T-helper 17 cell (primary cell): Measurements from ENCODE around the gene WNT5B. TPM values are rescaled to one million over a fixed set of nuclear protein-coding genes. Genes with fewer than 3 reads are reported as not detected.

ENCODE experiments used
- ATAC-seq: fragments of 150-1000 bp; cut with Tn5 transposase; 2 replicates; pipeline ENCODE4 v1.10.0; 2021; ENCODE audit warnings: mild to moderate bottlenecking, moderate library complexity
- DNase-seq, 3 donors: peaks; one replicate each; pipeline versions ENCODE4 v3.0.0 to v3.0.0-alpha.2; 2020 to 2021
- H3K9me3 ChIP-seq: one replicate; pipeline ENCODE4 v1.7.0; 2013; ENCODE audit warnings: low read length, mild to moderate bottlenecking; ENCODE audit not compliant: control insufficient read depth, poor library complexity, severe bottlenecking
- H3K27ac Mint-ChIP-seq: one replicate; pipeline ENCODE4 v1.8.0; 2022; ENCODE audit warnings: mild to moderate bottlenecking, moderate library complexity, mixed read lengths
- H3K27me3 Mint-ChIP-seq: one replicate; pipeline ENCODE4 v1.8.0; 2022; ENCODE audit warnings: mixed read lengths
- H3K36me3 Mint-ChIP-seq: one replicate; pipeline ENCODE4 v1.8.0; 2022; ENCODE audit warnings: low read depth, mixed read lengths
- H3K4me1 Mint-ChIP-seq: one replicate; pipeline ENCODE4 v1.8.0; 2022; ENCODE audit warnings: mild to moderate bottlenecking, mixed read lengths
- H3K4me3 Mint-ChIP-seq: one replicate; pipeline ENCODE4 v1.8.0; 2022; ENCODE audit warnings: mild to moderate bottlenecking, moderate library complexity, mixed read lengths
- total RNA-seq, 4 donors: library from RNA in 2 of 4; stranded (reverse) in 2 of 4; gene quantifications; one replicate each; pipeline ENCODE4 v1.2.3 and lab custom pipeline; 2022 to 2026

Gene WNT5B
- total RNA-seq, 2 donors from 2014 or later = not detected

DNA sequence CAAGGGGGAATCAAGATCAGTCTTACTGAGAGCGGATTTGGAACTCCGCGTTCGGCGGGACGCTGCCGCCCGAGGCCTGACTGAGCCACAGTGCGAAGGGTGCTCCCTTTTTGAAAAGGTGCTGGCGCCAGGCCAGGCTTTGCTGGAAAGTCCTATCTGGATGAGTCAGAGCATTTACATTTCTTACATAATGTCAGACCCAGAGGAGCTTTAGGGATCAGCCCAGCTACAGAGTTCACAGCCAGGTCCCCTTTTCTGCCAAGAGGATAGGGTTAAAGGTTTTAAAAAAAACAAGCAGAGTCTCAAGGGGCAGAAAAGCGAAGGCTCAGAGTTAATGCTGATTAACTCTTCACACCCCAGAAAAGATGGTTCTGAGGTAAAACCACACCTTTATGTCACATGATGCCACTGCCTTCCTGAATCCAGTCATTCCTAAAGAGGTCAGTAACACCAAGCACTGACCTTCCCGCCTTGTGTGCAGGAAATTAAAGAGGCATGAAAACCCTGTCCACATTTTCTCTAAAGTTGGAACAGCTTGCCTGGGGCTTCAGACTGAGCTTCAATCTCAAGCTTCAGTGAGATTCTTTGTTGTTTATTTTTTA lies 22.9 kb upstream of the WNT5B start:
- no peaks in the 10 kb centered on the region for H3K9me3 ChIP-seq
- Mint-ChIP-seq H3K27me3 (no peaks in the 10 kb centered on the region), H3K36me3 (no peaks in the 10 kb centered on the region), H3K4me3 (peak overlapping the region; percentile 98), H3K27ac (no peak overlapping the region), H3K4me1 (peaks cover 27% of the 10 kb centered on the region)
- DNase-seq (peak in 2 of 3 donors; percentile 31 to 39), ATAC-seq (peak; percentile 46)

DNA sequence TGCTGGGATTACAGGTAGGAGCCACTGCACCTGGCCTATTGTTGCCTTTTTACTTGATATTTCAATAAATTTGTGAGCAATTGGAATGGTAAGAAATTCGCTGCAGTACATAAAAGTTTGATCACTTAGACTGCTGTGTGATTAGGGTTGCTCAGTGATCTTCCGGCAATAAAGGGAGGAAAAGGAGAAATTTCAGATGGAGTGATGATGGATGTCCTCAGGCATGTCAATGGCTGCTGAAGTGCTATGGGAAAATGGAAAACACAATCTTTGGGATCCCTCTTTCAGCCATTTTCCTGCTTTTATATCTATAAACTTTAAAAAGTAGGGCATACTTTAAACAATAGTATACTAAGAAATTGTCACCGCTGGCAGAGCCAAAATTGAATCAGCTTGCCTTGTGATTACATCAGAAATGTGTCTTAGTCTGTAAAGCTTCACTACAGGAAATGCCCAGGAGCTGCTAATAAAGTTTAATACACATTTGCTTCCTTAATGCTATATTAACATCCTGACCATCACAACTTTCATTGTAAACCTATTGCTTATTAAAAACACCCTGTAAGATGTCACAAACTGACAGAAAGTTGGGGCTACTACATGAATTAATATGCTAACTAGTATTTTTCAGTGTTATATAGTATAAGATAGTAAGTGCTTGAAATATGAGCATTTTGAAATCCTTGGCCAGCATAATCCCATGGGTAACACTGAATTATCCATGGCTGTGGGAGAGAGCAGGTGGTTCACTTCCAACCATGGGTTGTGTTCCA lies 20.9 kb upstream of the WNT5B start:
- no peak for DNase-seq
- H3K27ac Mint-ChIP-seq = no peak overlapping the region
- no peak for ATAC-seq
- H3K36me3 Mint-ChIP-seq = no peaks in the 10 kb centered on the region
- no peaks in the 10 kb centered on the region for H3K9me3 ChIP-seq
- H3K27me3 Mint-ChIP-seq = peaks cover 2% of the 10 kb centered on the region
- peaks cover 13% of the 10 kb centered on the region for H3K4me1 Mint-ChIP-seq
- H3K4me3 Mint-ChIP-seq = no peak overlapping the region

DNA sequence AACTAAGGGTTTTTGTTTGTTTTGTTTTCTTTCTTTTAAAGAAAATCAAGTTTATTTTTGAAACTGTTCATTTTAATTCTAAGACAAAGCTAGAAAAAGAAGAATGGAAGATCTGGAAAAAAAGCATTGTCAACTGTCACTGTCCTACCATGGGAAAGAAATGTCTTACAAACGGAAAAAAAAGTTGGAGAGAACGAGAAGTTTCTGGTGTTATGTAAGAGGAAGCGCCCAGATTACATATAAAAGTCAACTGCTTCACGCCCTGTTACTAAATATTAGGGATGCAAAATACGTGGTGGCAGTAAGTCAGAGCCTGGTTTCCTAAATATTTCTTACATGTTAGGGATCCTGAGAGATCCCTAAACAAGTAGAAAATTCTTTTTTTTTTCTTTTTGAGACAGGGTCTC lies 20.3 kb upstream of the WNT5B start:
- Mint-ChIP-seq H3K27ac (no peak overlapping the region), H3K27me3 (peaks cover 6% of the 10 kb centered on the region), H3K4me1 (peaks cover 12% of the 10 kb centered on the region), H3K4me3 (no peak overlapping the region), H3K36me3 (no peaks in the 10 kb centered on the region)
- DNase-seq = no peak
- no peak for ATAC-seq
- H3K9me3 ChIP-seq = no peaks in the 10 kb centered on the region

DNA sequence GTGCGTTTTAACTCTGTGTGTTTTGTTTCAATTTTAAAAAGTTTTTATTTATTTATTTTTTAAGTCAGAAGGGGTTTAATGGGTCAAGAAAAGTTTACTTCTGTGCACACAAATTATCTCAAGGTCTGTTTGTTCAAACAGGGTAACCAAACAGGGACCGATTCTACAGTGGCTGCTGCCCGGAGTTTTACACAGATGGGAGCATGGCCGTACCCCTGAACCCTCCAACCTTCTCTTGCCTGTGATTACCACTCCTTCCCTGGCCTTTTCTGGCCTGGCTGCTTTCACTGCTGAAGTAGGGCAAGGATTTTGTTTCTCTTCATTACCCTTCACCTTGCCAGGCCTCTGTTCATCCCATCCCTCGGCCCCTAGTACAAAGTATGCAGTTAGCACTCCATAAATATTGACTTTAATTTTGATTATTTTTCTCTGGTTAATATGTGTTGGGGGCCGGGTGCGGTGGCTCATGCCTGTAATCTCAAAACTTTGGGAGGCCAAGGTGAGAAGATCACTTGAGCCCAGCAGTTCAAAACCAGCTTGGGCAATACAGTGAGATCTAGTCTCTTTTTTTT lies 18.9 kb upstream of the WNT5B start:
- H3K4me3 Mint-ChIP-seq = no peak overlapping the region
- no peak overlapping the region for H3K27ac Mint-ChIP-seq
- DNase-seq = no peak
- H3K4me1 Mint-ChIP-seq = peaks cover 9% of the 10 kb centered on the region
- no peaks in the 10 kb centered on the region for H3K9me3 ChIP-seq
- ATAC-seq = no peak
- peaks cover 13% of the 10 kb centered on the region for H3K27me3 Mint-ChIP-seq
- H3K36me3 Mint-ChIP-seq = peaks cover 2% of the 10 kb centered on the region

DNA sequence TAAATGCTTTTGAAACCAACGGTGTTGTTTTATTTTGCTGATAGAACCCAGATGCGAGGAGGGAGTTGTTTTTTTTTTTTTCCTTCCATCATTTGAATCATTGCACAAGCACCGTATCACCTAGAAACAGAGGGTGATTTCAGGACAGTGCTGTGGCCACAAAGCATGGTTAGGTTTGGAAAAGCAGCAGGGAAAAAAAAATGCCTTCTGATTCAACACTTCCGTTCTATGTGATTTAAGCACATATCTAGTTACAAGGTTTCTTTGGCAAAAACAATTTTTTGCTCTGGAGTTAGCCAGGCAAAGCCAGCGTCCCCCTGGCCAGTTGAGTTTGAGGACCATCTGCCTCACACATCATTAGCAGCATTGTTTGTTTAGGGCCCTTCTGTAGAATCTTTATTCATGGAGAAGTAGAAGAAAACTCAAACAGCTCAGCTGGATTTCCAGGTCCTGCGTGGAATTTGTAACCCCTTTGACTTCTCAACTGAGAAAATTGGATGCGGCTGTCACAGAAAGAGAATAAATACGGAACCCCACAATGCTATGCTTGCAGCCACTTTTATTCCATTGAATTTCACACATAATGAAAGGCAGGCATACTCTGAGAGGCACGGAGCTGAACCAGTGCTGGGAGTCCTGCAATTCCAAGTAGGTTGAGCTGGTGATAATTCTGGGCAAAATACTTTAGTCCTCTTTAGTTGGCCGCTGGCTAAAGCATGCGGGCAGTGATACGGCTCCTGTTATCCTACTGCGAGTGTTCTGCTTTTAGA lies 17.0 kb upstream of the WNT5B start:
- Mint-ChIP-seq H3K4me3 (no peak overlapping the region), H3K27me3 (peaks cover 21% of the 10 kb centered on the region)

DNA sequence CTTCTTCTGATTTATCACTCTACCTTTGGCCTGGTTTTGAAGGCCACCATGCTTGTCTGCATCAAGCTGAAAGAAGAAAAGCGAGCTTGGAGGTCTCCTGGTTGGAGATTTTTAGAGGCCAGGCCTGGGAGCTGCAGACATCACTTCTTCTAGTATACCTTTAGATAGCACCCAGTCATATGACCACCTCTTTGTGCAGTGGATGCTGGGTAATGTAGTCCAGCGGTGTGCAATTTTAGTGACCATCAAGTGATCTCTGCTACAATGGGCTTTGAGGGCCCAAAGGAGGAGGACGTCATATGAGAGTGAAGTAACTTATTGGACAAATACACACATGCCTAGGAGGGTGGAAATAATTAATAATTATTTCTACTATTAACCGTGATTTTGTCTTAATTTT lies 15.2 kb upstream of the WNT5B start:
- ATAC-seq = no peak
- Mint-ChIP-seq H3K27ac (no peak overlapping the region), H3K36me3 (peaks cover 2% of the 10 kb centered on the region), H3K27me3 (peaks cover 28% of the 10 kb centered on the region), H3K4me3 (no peak overlapping the region), H3K4me1 (peaks cover 4% of the 10 kb centered on the region)
- no peaks in the 10 kb centered on the region for H3K9me3 ChIP-seq
- no peak for DNase-seq

More for the DNA sequence above, 17.0 kb upstream of the WNT5B start:
- Mint-ChIP-seq H3K27ac (no peak overlapping the region), H3K4me1 (peaks cover 4% of the 10 kb centered on the region), H3K36me3 (peaks cover 2% of the 10 kb centered on the region)
- H3K9me3 ChIP-seq = no peaks in the 10 kb centered on the region
- DNase-seq (no peak), ATAC-seq (no peak)

DNA sequence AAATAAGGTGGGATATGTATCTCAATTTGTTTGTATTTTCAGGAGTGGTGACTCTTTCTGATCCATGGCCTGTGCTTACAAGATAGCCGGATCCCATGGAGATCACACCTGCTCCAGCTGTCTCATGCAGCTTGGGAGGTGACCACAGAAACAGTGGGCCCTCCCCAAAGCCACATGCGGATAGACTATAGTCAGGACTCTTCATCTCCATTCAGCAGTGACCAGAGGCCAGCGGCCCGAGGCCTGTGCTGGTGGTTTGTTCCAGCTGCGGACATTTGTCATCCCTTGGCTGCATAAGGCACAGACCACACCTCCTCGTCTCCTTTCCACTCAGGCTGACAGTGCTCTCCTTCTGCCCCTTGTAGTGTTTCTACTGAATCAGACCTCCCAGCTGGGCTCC lies 14.7 kb upstream of the WNT5B start:
- Mint-ChIP-seq H3K4me3 (no peak overlapping the region), H3K27ac (no peak overlapping the region), H3K4me1 (peaks cover 5% of the 10 kb centered on the region), H3K36me3 (peaks cover 2% of the 10 kb centered on the region), H3K27me3 (peaks cover 33% of the 10 kb centered on the region)
- no peaks in the 10 kb centered on the region for H3K9me3 ChIP-seq
- ATAC-seq (no peak), DNase-seq (no peak)

DNA sequence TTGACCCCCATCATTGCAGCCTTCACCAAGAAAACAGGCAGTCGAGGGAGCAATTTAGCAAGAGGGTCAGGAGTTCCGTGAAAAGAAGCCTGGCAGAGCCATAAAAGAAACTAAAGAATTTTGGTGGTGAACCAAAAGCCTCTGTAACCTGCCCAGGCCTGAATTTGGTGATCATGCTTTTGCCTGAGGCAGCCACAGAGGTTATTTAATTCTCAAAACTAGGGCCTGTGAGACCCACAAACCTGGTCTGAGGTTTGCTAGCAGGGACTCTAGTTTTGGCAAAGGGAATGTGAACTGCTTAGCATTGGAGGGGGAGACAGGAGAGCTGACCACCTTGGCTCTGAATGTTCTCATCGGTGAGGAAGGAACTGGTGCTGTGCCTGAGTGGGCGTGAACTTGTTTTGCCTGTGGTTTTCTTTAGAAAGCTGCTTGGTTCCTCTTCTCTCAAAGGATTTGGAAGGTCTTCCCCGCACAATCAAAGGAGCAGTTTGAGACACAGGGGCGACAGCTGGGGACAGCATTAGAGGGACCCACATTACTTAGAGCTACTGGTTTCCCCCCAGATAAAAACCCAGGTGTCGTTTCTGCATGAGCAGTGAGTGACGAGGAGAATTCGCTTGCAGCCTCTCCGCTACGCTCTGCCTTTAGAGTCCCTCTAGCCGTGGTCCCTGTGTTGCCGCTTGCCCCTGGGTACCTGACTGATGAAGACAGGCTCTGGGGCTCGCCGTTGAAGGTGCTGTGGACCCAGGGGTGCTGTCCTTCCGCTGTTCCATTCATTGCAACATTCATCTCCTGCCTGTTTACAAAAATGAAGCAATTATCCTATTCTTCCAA lies 12.6 kb upstream of the WNT5B start:
- H3K27me3 Mint-ChIP-seq = peaks cover 35% of the 10 kb centered on the region
- no peak overlapping the region for H3K27ac Mint-ChIP-seq
- no peak overlapping the region for H3K4me3 Mint-ChIP-seq
- ATAC-seq (no peak), DNase-seq (no peak)
- H3K4me1 Mint-ChIP-seq = peaks cover 8% of the 10 kb centered on the region
- peaks cover 6% of the 10 kb centered on the region for H3K36me3 Mint-ChIP-seq
- no peaks in the 10 kb centered on the region for H3K9me3 ChIP-seq

DNA sequence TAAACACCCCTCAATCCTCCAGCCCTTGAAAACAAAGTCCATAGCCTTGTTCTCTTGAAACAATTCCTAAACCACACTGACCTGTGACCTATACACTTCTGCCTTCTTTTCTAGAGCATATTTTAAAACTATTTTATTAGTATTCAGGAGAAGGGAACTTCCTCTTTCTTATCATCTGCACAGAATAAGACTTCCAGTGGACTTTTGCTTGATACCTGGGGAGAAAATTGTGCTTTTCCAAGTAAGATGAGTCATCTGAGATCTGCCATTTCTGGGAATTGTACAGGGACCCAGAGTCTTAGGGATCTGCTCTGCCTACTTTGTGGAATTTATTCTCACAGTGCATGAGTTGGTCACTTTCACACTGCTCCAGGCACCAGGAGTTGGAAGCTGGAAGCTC lies 10.5 kb upstream of the WNT5B start:
- peaks cover 9% of the 10 kb centered on the region for H3K36me3 Mint-ChIP-seq
- peaks cover 11% of the 10 kb centered on the region for H3K4me1 Mint-ChIP-seq
- peaks cover 42% of the 10 kb centered on the region for H3K27me3 Mint-ChIP-seq
- ATAC-seq (no peak), DNase-seq (no peak)
- H3K9me3 ChIP-seq = no peaks in the 10 kb centered on the region
- H3K4me3 Mint-ChIP-seq = no peak overlapping the region
- no peak overlapping the region for H3K27ac Mint-ChIP-seq

DNA sequence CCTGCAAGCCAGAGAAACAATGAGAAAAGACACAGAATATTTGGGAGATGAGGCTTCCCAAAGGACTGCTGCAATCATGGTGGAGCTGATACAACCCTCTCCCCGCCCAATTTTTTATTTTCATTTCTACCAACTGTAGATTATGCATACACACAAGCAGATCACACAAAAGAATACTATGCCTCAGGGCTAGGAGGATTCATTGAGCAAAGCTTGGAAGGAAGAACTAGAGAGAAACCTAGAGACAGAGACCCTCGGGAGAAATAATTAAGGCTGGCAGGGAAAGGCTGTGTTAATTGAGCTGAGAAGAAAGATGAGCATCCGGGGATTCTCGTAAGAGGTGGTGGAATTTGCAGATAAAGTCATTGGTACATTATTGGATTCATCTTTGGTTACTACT lies 9.9 kb upstream of the WNT5B start:
- Mint-ChIP-seq H3K4me3 (peak overlapping the region; percentile 5), H3K27ac (no peak overlapping the region), H3K27me3 (peaks cover 47% of the 10 kb centered on the region), H3K36me3 (peaks cover 9% of the 10 kb centered on the region), H3K4me1 (peaks cover 11% of the 10 kb centered on the region)
- ATAC-seq (no peak), DNase-seq (no peak)
- no peaks in the 10 kb centered on the region for H3K9me3 ChIP-seq

DNA sequence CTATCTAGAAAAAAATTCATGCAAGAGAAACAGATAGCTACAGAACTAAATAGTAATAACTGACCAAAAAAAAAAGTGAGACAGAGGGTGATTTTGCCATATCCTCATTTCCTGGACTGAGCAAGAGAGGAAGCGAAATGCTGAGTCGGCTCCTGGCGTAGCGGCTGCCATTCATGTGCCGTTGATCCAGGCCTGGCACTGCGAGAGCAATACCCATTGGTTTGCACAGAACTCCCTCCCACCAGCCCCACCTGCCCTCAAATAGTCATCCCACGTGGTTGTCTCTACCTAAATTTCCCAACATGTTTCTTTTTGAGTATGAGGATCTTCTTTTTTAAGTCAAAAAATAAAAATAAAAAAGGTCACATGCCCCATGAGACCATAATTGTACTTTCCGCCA lies 9.4 kb upstream of the WNT5B start:
- H3K36me3 Mint-ChIP-seq = peaks cover 9% of the 10 kb centered on the region
- H3K27ac Mint-ChIP-seq = no peak overlapping the region
- peaks cover 11% of the 10 kb centered on the region for H3K4me1 Mint-ChIP-seq
- DNase-seq (no peak), ATAC-seq (no peak)
- peaks cover 47% of the 10 kb centered on the region for H3K27me3 Mint-ChIP-seq
- no peaks in the 10 kb centered on the region for H3K9me3 ChIP-seq
- H3K4me3 Mint-ChIP-seq = no peak overlapping the region

DNA sequence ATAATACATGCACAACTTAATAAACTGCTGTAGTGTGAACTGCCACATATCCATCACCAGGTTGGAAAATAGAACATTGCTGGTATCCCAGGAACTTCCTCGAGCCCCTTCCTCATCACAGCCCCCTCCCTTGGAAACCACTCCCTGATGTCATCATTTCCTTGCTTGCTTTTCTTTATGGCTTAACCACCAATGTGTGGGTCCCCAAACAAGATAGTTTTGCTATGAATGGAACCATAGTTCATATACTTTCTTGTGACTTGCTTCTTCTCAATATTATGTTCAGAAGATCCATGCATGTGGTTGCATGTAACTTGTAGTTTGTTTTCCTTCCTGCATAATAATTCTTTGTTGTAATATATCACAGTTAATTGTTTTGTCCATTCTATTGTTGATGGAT lies 8.9 kb upstream of the WNT5B start:
- ATAC-seq (no peak), DNase-seq (no peak)
- Mint-ChIP-seq H3K4me3 (no peak overlapping the region), H3K27ac (no peak overlapping the region), H3K27me3 (peaks cover 45% of the 10 kb centered on the region), H3K36me3 (peaks cover 7% of the 10 kb centered on the region), H3K4me1 (peaks cover 12% of the 10 kb centered on the region)
- H3K9me3 ChIP-seq = no peaks in the 10 kb centered on the region
